A673 (cell line): ENCODE measurements around the gene NFASC.

Experiments used
- EZH2 ChIP-seq: fragments of 200-600 bp; sonication (generic); IDR thresholded peaks from 2 replicates; pipeline ENCODE4 v1.6.1; 2017; ENCODE audit warnings: borderline replicate concordance, low read depth, mild to moderate bottlenecking, mixed read lengths, antibody characterized with exemption, low read length; ENCODE audit not compliant: poor library complexity, severe bottlenecking
- TF ChIP-seq, protein P1 (sequence below): fragments of 300-800, 200-600 bp; sonication (generic); conservative IDR thresholded peaks from 2 replicates; pipeline ENCODE4 v1.5.1; 2017; ENCODE audit warnings: low read depth, mild to moderate bottlenecking, antibody characterized with exemption, low read length, moderate library complexity, mixed read lengths

DNA sequence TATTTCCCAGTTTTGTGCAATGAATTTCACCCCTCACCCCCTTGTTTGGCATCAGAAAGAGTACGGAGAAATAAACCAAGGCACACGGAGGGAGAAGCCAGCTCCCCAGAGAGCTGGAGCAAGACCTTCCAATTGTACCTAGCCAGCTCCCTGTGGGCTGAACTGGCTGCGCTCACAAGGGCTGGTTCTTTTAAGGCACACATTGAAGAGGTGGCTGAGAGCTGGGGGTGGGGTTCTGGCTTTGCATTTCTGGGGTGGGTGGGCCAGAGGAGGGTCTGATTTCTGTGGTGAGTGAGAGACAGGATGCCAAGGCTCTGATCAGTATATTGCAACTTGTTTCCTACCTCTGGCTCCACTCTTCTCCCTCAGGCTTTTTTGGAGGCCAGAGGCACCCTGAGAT, 39.5 kb upstream of the NFASC start:
- TF ChIP-seq, protein P1, sequence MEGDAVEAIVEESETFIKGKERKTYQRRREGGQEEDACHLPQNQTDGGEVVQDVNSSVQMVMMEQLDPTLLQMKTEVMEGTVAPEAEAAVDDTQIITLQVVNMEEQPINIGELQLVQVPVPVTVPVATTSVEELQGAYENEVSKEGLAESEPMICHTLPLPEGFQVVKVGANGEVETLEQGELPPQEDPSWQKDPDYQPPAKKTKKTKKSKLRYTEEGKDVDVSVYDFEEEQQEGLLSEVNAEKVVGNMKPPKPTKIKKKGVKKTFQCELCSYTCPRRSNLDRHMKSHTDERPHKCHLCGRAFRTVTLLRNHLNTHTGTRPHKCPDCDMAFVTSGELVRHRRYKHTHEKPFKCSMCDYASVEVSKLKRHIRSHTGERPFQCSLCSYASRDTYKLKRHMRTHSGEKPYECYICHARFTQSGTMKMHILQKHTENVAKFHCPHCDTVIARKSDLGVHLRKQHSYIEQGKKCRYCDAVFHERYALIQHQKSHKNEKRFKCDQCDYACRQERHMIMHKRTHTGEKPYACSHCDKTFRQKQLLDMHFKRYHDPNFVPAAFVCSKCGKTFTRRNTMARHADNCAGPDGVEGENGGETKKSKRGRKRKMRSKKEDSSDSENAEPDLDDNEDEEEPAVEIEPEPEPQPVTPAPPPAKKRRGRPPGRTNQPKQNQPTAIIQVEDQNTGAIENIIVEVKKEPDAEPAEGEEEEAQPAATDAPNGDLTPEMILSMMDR = no peak
- no peak for TF ChIP-seq EZH2
